ENCODE results near the gene SRGAP2.
"Not testable (repeated sequence)": the region's sequence is repeated elsewhere in the genome, so short reads cannot be mapped to it uniquely, and the experiment has no call there.

The SRGAP2 gene

GRCh38 chr1:206252680-206253335 is 49.5 kb downstream of the SRGAP2 start:
- DNase-seq: not testable (repeated sequence)

Data from stimulated activated CD4-positive, alpha-beta T cell treated with anti-CD3 and anti-CD28 coated beads, Interleukin-2, amount 100 ng/mL, for 24 hours (primary cell).